ENCODE measurements around the gene GTSE1. TPM values are rescaled to one million over a fixed set of nuclear protein-coding genes. Genes with fewer than 3 reads are reported as not detected.

Gene GTSE1
- total RNA-seq, 1 donor from 2014 or later: 0.95 TPM

GRCh38 chr22:46362203-46362933 is 65.7 kb downstream of the GTSE1 start:
- DNase-seq (no peak), ATAC-seq (ENCODE audit: low read depth) (peak; percentile 64)
- H3K9me3 Mint-ChIP-seq: no peaks in the 10 kb centered on the region
- ChIA-PET POLR2A (interaction anchor here (0.6 kb wide), 1 partner anchor 208 kb away, joined by 3 read pairs; no protein-coding TSS in a partner anchor), CTCF (no interaction called here)
- intact Hi-C loops (cut with micrococcal nuclease): loop anchor here (10.0 kb wide), 1 partner anchor 372 kb away; the partner anchor contains the start of gene CERK
- H3K36me3 Mint-ChIP-seq (ENCODE audit: low read depth): peaks cover 55% of the 10 kb centered on the region
- TF ChIP-seq CTCF (IDR thresholded peaks at IDR 0.05): no peak
- H3K27ac Mint-ChIP-seq: no peak overlapping the region
- H3K4me1 Mint-ChIP-seq: peaks cover 16% of the 10 kb centered on the region
- H3K4me3 Mint-ChIP-seq: no peak overlapping the region
- no peaks in the 10 kb centered on the region for H3K27me3 Mint-ChIP-seq

GRCh38 chr22:46362934-46363515 is 66.4 kb downstream of the GTSE1 start:
- no peak overlapping the region for H3K27ac Mint-ChIP-seq
- peaks cover 53% of the 10 kb centered on the region for H3K36me3 Mint-ChIP-seq (ENCODE audit: low read depth)
- no peaks in the 10 kb centered on the region for H3K9me3 Mint-ChIP-seq
- intact Hi-C loops (cut with micrococcal nuclease): loop anchor here (10.0 kb wide), 1 partner anchor 372 kb away; the partner anchor contains the start of gene CERK
- DNase-seq (no peak), ATAC-seq (ENCODE audit: low read depth) (no peak)
- CTCF ChIA-PET: no interaction called here
- POLR2A ChIA-PET: no interaction called here
- H3K4me3 Mint-ChIP-seq: no peak overlapping the region
- peaks cover 20% of the 10 kb centered on the region for H3K4me1 Mint-ChIP-seq
- no peak for TF ChIP-seq CTCF (IDR thresholded peaks at IDR 0.05)
- no peaks in the 10 kb centered on the region for H3K27me3 Mint-ChIP-seq

- DNase-seq: no peak
- Mint-ChIP-seq H3K27me3 (no peaks in the 10 kb centered on the region), H3K9me3 (no peaks in the 10 kb centered on the region), H3K27ac (no peak overlapping the region), H3K4me3 (no peak overlapping the region), H3K36me3 (ENCODE audit: low read depth) (peaks cover 48% of the 10 kb centered on the region), H3K4me1 (peaks cover 20% of the 10 kb centered on the region)
- ATAC-seq (ENCODE audit: low read depth): no peak
- ChIA-PET CTCF (no interaction called here), POLR2A (no interaction called here)
- TF ChIP-seq CTCF (IDR thresholded peaks at IDR 0.05): no peak
- intact Hi-C loops (cut with micrococcal nuclease): loop anchor here (10.0 kb wide), 1 partner anchor 371 kb away; the partner anchor contains the start of gene CERK
Observed at GRCh38 chr22:46363611-46364321, 67.1 kb downstream of the GTSE1 start.

GRCh38 chr22:46364341-46365165 is 67.9 kb downstream of the GTSE1 start:
- Mint-ChIP-seq H3K9me3 (no peaks in the 10 kb centered on the region), H3K4me1 (peaks cover 20% of the 10 kb centered on the region), H3K4me3 (no peak overlapping the region), H3K36me3 (ENCODE audit: low read depth) (peaks cover 40% of the 10 kb centered on the region), H3K27ac (no peak overlapping the region), H3K27me3 (no peaks in the 10 kb centered on the region)
- no peak for DNase-seq
- ChIA-PET CTCF (no interaction called here), POLR2A (no interaction called here)
- no peak for TF ChIP-seq CTCF (IDR thresholded peaks at IDR 0.05)
- ATAC-seq (ENCODE audit: low read depth): peak; percentile 71
- intact Hi-C loops (cut with micrococcal nuclease): loop anchor here (10.0 kb wide), 1 partner anchor 370 kb away; the partner anchor contains the start of gene CERK

Data from activated B cell treated with CpG ODN at 0.5 μM for 24 hours (primary cell).